ENCODE data around the gene PJA2.

The PJA2 gene

DNA sequence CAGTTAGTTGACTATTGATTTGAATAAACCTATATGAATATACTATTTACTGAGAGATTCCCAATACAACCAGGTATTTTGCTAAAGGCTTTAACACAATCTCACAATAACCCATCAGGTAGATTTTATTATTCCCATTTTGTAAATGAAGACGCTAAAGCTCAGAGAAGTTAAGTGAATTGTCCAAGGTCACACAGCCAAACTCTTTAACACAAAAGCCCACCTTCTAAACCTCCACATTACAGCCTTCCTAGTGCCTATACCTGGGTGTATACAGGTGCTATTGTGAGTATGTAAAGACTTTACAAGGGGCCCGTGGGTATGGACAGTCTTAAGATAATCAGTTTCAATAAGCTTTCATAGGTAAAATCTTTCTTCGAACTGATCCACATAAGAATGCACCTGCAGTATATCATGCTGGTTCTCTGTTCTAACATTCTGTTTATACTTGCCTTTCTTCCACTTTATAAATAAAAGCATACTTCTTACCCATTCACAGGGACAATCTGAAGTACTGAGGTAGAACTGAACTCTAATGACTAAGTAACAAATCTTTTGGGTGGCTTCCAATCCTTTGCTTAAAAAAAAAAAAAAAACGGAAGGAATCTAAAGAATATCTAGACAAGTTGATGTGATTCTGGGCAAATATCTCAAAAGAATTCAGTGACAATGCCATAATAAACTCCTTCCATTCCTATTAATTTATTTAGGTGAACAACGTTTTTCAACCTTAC is 59.1 kb downstream of the PJA2 start:
- no peak for DNase-seq (ENCODE audit: low read depth)

- DNase-seq (ENCODE audit: low read depth): no peak
Measured at GRCh38 chr5:109349388-109349787, 60.4 kb downstream of the PJA2 start.

DNA sequence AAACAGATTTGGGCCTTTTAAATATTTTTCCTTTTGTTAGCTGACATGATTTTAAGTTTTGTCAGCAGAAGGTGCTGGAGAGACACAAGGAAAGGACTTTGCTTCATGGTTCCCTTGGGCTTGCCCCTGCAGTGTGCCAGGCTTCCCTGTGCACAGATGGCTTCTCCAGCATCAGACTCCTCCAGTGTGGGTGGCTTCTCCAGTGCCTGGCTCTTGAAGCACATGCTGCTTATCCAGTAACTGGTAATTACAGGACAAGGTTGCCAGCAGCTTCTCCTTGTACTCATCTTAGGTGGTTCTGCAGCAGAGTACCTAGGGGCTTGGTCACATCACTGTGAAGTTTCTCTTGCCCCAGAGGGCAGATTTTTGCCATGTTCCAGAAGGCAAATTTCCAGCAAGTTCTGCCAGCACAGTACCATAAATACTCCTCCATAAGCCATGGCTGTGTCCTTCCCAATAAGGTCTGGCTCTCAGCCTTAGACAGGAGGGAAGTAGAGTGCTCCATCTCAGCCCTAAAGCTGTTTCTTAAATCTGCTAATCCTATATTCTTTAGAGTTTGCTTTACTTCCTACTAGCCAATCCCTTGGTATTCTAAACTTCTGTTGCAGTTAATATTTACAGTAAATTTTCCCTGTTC is 62.4 kb downstream of the PJA2 start:
- no peak for DNase-seq (ENCODE audit: low read depth)

GRCh38 chr5:109345699-109346098 is 64.1 kb downstream of the PJA2 start:
- no peak for DNase-seq (ENCODE audit: low read depth)

DNA sequence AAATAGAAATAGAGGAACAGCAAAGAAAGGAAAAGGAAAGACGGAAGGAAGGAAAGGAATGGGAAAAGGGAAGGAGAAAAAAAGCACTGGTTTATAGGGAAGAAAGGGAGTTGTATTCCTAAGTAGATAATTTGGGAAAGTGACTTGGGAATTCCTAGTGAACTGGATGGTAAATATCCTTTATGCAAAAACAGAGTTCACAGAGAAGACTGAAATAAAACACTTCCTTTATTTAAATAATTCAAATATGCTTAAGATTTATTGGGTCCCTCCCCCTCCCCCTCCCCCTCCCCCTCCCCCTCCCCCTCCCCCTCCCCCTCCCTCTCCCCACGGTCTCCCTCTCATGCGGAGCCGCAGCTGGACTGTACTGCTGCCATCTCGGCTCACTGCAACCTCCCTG is 69.4 kb downstream of the PJA2 start:
- no peak for DNase-seq (ENCODE audit: low read depth)

GRCh38 chr5:109335114-109335513 is 74.7 kb downstream of the PJA2 start:
- no peak for DNase-seq (ENCODE audit: low read depth)

DNA sequence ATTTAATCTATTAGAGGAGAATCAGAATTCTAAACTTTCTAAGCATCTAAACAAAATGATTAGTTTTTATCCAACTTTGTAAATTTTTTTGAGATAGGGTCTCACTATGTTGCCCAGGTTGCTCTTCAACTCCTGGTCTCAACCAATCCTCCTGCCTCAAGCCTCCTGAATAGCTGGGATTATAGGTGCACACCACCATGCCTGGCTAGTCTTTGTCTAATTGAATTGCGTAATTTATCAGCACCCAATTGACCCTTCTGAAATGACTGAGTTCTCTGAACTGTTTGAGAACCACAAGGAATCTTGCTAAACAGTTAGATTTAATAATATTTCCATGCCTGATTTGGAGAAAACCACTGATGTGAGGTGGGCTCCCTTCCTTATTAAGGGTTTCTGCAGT is 75.7 kb downstream of the PJA2 start:
- no peak for DNase-seq (ENCODE audit: low read depth)

GRCh38 chr5:109329333-109330237 is 80.2 kb downstream of the PJA2 start:
- DNase-seq (ENCODE audit: low read depth): no peak

DNA sequence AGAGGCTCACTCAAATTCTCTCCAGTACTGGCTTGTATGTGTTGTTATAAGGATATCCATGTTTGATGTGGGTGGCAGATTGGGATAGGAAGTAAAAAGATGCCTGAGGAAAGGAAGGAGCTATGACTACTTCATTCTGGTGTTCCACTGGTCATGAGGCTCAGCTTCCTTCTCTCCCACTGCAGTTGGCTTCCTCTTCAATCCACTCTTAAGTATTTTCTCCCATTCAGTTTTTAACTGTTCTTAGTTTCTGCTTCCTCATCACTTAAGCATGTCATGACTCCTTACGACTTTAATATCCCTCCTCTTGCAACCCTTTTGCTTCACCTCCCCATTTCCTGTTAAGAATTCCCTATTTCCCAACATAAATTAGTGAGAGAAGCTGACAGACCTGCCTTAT is 81.1 kb downstream of the PJA2 start:
- no peak for DNase-seq (ENCODE audit: low read depth)

GRCh38 chr5:109327570-109327969 is 82.2 kb downstream of the PJA2 start:
- no peak for DNase-seq (ENCODE audit: low read depth)

GRCh38 chr5:109326919-109327318 is 82.9 kb downstream of the PJA2 start:
- no peak for DNase-seq (ENCODE audit: low read depth)

- no peak for DNase-seq (ENCODE audit: low read depth)
Measured at GRCh38 chr5:109325456-109325855, 84.3 kb downstream of the PJA2 start.

- DNase-seq (ENCODE audit: low read depth): no peak
Measured at GRCh38 chr5:109324931-109325330, 84.8 kb downstream of the PJA2 start.

DNA sequence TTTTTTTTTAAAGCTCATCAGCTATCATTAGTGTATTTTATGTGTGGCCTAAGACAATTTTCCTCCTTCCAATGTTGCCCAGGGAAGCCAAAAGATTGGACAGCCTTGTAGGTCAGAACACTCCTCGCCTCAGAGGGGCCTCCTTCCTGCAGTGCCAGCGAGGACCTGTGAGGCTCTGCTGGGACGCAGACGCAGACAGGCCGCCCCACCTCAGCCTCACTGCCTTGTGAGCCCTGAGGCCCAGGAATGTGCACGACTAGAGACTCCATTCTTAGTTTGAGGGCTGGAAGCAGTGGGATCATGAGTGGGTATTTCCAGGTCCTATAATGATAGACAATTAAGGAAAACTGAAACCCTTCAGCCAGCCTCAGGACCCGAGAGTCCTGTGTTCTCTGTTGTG is 85.4 kb downstream of the PJA2 start:
- no peak for DNase-seq (ENCODE audit: low read depth)

- no peak for DNase-seq (ENCODE audit: low read depth)
Measured at GRCh38 chr5:109322694-109323093, 87.1 kb downstream of the PJA2 start.

GRCh38 chr5:109319351-109319750 is 90.4 kb downstream of the PJA2 start:
- no peak for DNase-seq (ENCODE audit: low read depth)

- DNase-seq (ENCODE audit: low read depth): no peak
Measured at GRCh38 chr5:109318455-109319108, 91.2 kb downstream of the PJA2 start.

- no peak for DNase-seq (ENCODE audit: low read depth)
Measured at GRCh38 chr5:109316634-109317033, 93.1 kb downstream of the PJA2 start.

GRCh38 chr5:109315245-109315644 is 94.5 kb downstream of the PJA2 start:
- DNase-seq (ENCODE audit: low read depth): no peak

DNA sequence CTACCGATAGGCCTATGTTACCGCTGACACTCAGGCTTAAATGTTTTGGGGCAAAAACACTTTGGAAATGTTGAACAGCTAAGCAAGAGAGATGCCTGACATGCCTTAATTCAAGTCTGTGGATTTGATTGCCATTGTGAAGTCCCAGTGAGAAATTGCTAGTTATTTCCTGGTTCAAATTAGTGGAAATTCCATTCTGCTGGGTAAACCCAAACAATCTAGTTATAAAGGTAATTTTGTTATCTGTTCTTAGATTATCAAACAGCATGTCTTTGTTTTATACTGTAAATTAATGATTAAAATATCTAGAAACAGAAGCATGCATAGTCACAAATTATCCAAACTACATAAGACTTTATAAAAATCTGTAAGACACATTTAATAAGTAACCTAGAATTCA is 96.6 kb downstream of the PJA2 start:
- DNase-seq (ENCODE audit: low read depth): no peak

DNA sequence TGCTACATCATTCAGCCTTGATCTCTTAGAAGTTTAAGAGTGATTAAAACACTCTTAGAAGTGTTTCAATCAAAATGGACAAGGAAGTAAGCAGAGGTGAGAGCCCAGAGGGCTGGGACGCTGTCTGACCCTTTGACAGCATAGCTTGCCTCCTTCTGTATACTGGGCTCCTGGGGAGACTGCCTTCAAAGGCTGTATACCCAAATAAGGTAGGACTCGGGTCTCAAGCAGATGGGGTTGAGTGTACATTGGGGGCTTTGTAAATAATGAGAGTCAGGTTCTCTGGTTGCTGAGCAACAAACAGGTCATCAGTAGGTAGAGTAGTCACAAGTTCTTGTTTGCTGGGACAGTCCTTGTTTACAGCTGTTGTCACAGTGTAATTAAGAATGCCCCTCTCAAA is 97.1 kb downstream of the PJA2 start:
- no peak for DNase-seq (ENCODE audit: low read depth)

GRCh38 chr5:109310315-109310714 is 99.5 kb downstream of the PJA2 start:
- no peak for DNase-seq (ENCODE audit: low read depth)

Data from activated T-cell treated with anti-CD3 and anti-CD28 coated beads for 1 hour (primary cell).